Skeletal muscle satellite cell (primary cell): ENCODE measurements around the gene ADAMTS2.
"Not testable (repeated sequence)": the region's sequence is repeated elsewhere in the genome, so short reads cannot be mapped to it uniquely, and the experiment has no call there.

Experiments used
- H3K27me3 ChIP-seq: 2 replicates; pipeline ENCODE4 v1.7.0; 2013; ENCODE audit warnings: low read length; ENCODE audit not compliant: control insufficient read depth, insufficient read depth
- H3K36me3 ChIP-seq: 2 replicates; pipeline ENCODE4 v1.7.0; 2013; ENCODE audit warnings: mild to moderate bottlenecking, control low read depth, low read length; ENCODE audit not compliant: insufficient read depth
- H3K4me1 ChIP-seq: 2 replicates; pipeline ENCODE4 v1.7.0; 2013; ENCODE audit warnings: low read length; ENCODE audit not compliant: control insufficient read depth, insufficient read depth
- H3K4me2 ChIP-seq: 2 replicates; pipeline ENCODE4 v1.7.0; 2013; ENCODE audit warnings: mild to moderate bottlenecking, low read length
- H3K4me3 ChIP-seq: 2 replicates; pipeline ENCODE4 v1.7.0; 2013; ENCODE audit warnings: low read length
- H3K9ac ChIP-seq: 2 replicates; pipeline ENCODE4 v1.7.0; 2013; ENCODE audit warnings: mild to moderate bottlenecking, low read depth, low read length, moderate library complexity
- H3K9me3 ChIP-seq: replicated peaks from 2 replicates; pipeline ENCODE4 v1.7.0; 2013; ENCODE audit warnings: mild to moderate bottlenecking, control low read depth, low read length

Gene ADAMTS2

GRCh38 chr5:179221196-179221876 lies 123.9 kb downstream of the ADAMTS2 start:
- Histone ChIP-seq H3K9ac (no peak overlapping the region), H3K4me3 (no peak overlapping the region), H3K36me3 (peaks cover 7% of the 10 kb centered on the region), H3K4me2 (no peak overlapping the region), H3K9me3 (no peaks in the 10 kb centered on the region), H3K4me1 (no peaks in the 10 kb centered on the region), H3K27me3 (no peaks in the 10 kb centered on the region)

DNA sequence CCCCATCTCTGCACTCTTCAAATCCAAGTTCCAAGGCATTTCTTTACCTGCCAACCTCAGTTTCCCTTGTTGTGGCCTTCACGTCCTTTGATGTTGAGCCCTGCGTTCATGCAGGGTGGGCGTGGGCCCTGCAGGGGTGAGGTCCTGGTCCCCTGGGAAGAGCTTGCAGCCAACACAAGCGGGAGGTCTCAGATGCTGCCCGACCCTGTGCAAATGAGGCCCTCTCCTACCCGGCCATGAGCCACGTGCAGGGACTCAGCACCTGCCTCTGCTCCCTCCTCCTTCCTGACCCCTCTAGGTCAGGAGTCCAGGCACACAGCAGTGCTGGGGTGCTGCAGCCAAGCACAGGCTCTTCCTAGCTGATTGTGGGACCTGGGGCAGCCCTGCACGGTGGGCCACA lies 124.5 kb downstream of the ADAMTS2 start:
- H3K36me3 ChIP-seq, result peaks cover 7% of the 10 kb centered on the region
- no peak overlapping the region for H3K4me3 ChIP-seq
- H3K27me3 ChIP-seq, result no peaks in the 10 kb centered on the region
- no peaks in the 10 kb centered on the region for H3K9me3 ChIP-seq
- H3K4me2 ChIP-seq, result no peak overlapping the region
- no peaks in the 10 kb centered on the region for H3K4me1 ChIP-seq
- no peak overlapping the region for H3K9ac ChIP-seq

DNA sequence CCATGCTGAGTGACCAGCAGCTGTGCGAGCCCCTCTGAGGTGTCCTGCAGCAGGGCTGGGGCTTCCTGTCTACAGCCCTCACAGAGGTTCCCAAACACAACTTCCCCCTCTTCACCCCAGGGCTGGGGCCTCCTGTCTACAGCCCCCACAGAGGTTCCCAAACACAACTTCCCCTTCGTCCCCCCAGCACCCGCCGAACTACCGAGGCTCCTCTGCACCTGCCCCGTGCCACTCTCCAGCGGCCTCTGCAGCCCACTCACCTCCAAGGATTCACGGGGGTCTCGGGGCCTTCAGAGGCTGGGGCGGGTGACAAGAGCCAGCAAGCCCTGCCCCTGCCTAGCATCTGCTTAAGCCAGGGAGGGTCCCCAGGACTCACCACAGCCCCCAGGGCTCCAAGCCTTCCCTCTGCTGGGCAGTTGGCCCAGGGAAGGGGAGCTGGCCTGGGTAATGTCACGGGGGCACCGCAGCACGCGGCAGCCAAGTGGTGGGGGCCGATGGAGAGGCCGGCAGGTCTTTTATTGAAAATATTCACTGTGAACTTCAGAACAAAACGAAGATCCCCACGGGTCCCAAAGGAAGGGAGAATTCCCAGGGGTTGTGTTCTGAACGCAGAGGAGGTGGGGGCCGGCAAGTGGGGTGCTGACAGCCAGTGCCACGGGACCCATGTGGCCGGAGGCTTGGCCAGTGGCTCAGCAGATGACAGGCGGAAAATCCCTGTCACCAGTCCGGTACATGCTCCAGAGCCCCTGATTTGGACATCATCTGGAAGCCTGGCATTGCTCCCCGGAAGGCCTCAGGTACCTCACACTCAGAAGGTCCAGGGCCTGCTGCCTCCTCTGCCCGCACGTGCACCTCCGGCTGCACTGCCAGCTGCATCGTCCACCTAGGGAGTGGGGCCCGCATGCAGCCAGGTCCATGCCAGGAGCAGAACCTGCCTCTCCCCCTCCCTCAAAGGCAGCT lies 125.3 kb downstream of the ADAMTS2 start:
- H3K4me1 ChIP-seq, result no peaks in the 10 kb centered on the region
- H3K9ac ChIP-seq, result no peak overlapping the region
- H3K4me3 ChIP-seq, result no peak overlapping the region
- H3K27me3 ChIP-seq, result no peaks in the 10 kb centered on the region
- no peak overlapping the region for H3K4me2 ChIP-seq
- no peaks in the 10 kb centered on the region for H3K9me3 ChIP-seq
- H3K36me3 ChIP-seq, result peaks cover 7% of the 10 kb centered on the region

GRCh38 chr5:179218943-179219330 lies 126.3 kb downstream of the ADAMTS2 start:
- H3K4me1 ChIP-seq, result no peaks in the 10 kb centered on the region
- H3K4me2 ChIP-seq, result no peak overlapping the region
- H3K9ac ChIP-seq, result no peak overlapping the region
- H3K9me3 ChIP-seq, result no peaks in the 10 kb centered on the region
- H3K4me3 ChIP-seq, result no peak overlapping the region
- H3K27me3 ChIP-seq, result no peaks in the 10 kb centered on the region
- H3K36me3 ChIP-seq, result peaks cover 6% of the 10 kb centered on the region

- no peak overlapping the region for H3K4me2 ChIP-seq
- no peaks in the 10 kb centered on the region for H3K27me3 ChIP-seq
- H3K4me3 ChIP-seq, result no peak overlapping the region
- no peak overlapping the region for H3K9ac ChIP-seq
- H3K9me3 ChIP-seq, result no peaks in the 10 kb centered on the region
- H3K4me1 ChIP-seq, result no peaks in the 10 kb centered on the region
- no peaks in the 10 kb centered on the region for H3K36me3 ChIP-seq
These were observed 127.0 kb downstream of the ADAMTS2 start for GRCh38 chr5:179217956-179218942.

- H3K9ac ChIP-seq, result no peak overlapping the region
- H3K4me2 ChIP-seq, result no peak overlapping the region
- no peaks in the 10 kb centered on the region for H3K36me3 ChIP-seq
- H3K9me3 ChIP-seq, result no peaks in the 10 kb centered on the region
- H3K4me1 ChIP-seq, result no peaks in the 10 kb centered on the region
- no peak overlapping the region for H3K4me3 ChIP-seq
- H3K27me3 ChIP-seq, result no peaks in the 10 kb centered on the region
These were observed 127.9 kb downstream of the ADAMTS2 start for GRCh38 chr5:179217356-179217755.

GRCh38 chr5:179216381-179216780 lies 128.9 kb downstream of the ADAMTS2 start:
- H3K27me3 ChIP-seq, H3K36me3 ChIP-seq, H3K9ac ChIP-seq, H3K9me3 ChIP-seq, H3K4me3 ChIP-seq, H3K4me1 ChIP-seq, H3K4me2 ChIP-seq: not testable (repeated sequence)

- Histone ChIP-seq H3K4me1 (no peaks in the 10 kb centered on the region), H3K9me3 (no peaks in the 10 kb centered on the region), H3K9ac (no peak overlapping the region), H3K4me3 (no peak overlapping the region), H3K27me3 (no peaks in the 10 kb centered on the region), H3K36me3 (no peaks in the 10 kb centered on the region), H3K4me2 (no peak overlapping the region)
These were observed 129.7 kb downstream of the ADAMTS2 start for GRCh38 chr5:179215576-179215975.

DNA sequence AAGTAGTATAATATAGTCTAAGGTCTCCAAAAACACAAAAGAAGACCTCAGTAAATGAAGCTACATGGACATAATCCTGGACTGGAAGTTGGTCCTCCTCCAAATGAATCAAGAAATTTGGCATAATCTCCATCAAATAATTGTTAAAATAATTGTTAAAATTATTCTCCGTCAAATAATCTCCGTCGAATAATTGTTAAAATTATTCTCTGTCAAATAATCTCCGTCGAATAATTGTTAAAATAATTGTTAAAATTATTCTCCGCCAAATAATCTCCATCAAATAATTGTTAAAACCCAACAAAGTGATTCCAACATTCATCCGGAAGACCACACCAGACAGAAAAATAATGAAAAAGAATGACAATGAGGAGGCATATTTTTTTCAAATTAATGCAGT lies 130.6 kb downstream of the ADAMTS2 start:
- Histone ChIP-seq H3K36me3 (no peaks in the 10 kb centered on the region), H3K4me3 (no peak overlapping the region), H3K27me3 (no peaks in the 10 kb centered on the region), H3K4me2 (no peak overlapping the region), H3K4me1 (peaks cover 3% of the 10 kb centered on the region), H3K9me3 (no peaks in the 10 kb centered on the region), H3K9ac (no peak overlapping the region)

DNA sequence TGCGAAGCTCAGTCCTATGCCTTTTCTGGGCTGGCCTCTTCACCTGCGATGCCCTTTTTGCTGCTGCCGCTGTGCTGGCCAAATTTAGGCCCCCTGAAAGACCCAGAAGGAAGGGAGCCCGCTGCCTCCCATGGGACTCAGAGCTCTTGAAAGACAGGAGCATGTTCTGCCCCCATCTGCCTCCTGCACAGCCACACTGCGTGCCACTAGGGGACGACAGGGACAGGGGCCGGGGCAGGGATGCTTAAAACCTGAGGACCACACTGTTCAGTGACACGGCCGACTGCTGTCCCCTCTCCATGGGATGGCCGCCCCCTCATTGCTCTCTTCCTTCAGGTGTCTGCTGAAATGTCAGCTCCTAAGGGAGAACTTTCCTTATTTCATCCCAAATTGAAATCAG lies 132.4 kb downstream of the ADAMTS2 start:
- no peaks in the 10 kb centered on the region for H3K27me3 ChIP-seq
- no peak overlapping the region for H3K4me3 ChIP-seq
- no peak overlapping the region for H3K9ac ChIP-seq
- peaks cover 9% of the 10 kb centered on the region for H3K4me1 ChIP-seq
- no peaks in the 10 kb centered on the region for H3K9me3 ChIP-seq
- H3K4me2 ChIP-seq, result no peak overlapping the region
- H3K36me3 ChIP-seq, result no peaks in the 10 kb centered on the region

DNA sequence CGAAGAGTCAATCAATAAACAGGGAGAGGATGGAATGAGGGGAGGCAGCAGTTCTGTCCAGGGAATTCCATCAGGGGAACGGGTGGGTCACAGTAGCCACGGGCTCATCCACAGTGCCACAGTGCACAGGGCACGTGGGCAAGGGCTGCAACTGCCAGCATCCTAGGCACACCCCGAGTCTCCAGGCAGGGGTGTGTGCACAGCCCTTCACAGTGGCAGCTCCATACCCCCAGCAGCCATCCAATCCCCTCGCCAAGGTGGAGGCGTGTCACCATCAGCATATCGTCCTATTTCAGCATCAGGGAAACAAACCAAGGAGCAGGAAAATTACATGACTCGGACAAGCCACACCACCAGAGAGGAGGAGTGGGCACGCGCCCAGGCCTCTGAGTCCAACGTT lies 133.6 kb downstream of the ADAMTS2 start:
- Histone ChIP-seq H3K4me3 (no peak overlapping the region), H3K9ac (no peak overlapping the region)

More for the DNA sequence above, 133.6 kb downstream of the ADAMTS2 start:
- Histone ChIP-seq H3K36me3 (peaks cover 3% of the 10 kb centered on the region), H3K4me1 (peaks cover 9% of the 10 kb centered on the region), H3K4me2 (no peak overlapping the region), H3K9me3 (no peaks in the 10 kb centered on the region), H3K27me3 (no peaks in the 10 kb centered on the region)
